GM23338 (cell line): ENCODE measurements around the gene ZNF592. TPM values are rescaled to one million over a fixed set of nuclear protein-coding genes. Genes with fewer than 3 reads are reported as not detected.

Experiments
- ATAC-seq: fragments of 200-7000 bp; cut with Tn5 transposase; 3 replicates; pipeline ENCODE4 v1.9.1; 2020
- DNase-seq: peaks from one replicate; pipeline ENCODE4 v3.0.0-alpha.2; 2015; ENCODE audit warnings: low spot score
- H2AFZ ChIP-seq: fragments of 200-600 bp; sonication (generic); 2 replicates; pipeline ENCODE4 v1.8.0; 2016; ENCODE audit warnings: antibody characterized with exemption, mild to moderate bottlenecking, moderate library complexity
- H3F3A ChIP-seq: fragments of 200-600 bp; sonication (generic); replicated peaks from 2 replicates; pipeline ENCODE4 v1.8.0; 2017; ENCODE audit warnings: antibody characterized with exemption, mixed run types, low read depth
- H3K27ac ChIP-seq: fragments of 200-600 bp; sonication (generic); 2 replicates; pipeline ENCODE4 v1.6.1; 2016; ENCODE audit warnings: low read depth
- H3K27me3 ChIP-seq: fragments of 200-600 bp; sonication (generic); 2 replicates; pipeline ENCODE4 v1.8.0; 2016; ENCODE audit warnings: mild to moderate bottlenecking, mixed run types, moderate library complexity; ENCODE audit not compliant: insufficient read depth
- H3K36me3 ChIP-seq: fragments of 200-600 bp; sonication (generic); 2 replicates; pipeline ENCODE4 v1.8.0; 2016; ENCODE audit warnings: mild to moderate bottlenecking; ENCODE audit not compliant: insufficient read depth
- H3K4me1 ChIP-seq: fragments of 200-600 bp; sonication (generic); 2 replicates; pipeline ENCODE4 v1.8.0; 2016; ENCODE audit warnings: mild to moderate bottlenecking, moderate library complexity; ENCODE audit not compliant: insufficient read depth
- H3K4me2 ChIP-seq: fragments of 200-600 bp; sonication (generic); 2 replicates; pipeline ENCODE4 v1.7.1; 2017; ENCODE audit warnings: mixed run types
- H3K4me3 ChIP-seq: fragments of 200-600 bp; sonication (generic); 2 replicates; pipeline ENCODE4 v1.6.1; 2016; ENCODE audit warnings: mixed run types
- H3K79me2 ChIP-seq: fragments of 200-600 bp; sonication (generic); replicated peaks from 2 replicates; pipeline ENCODE4 v1.8.0; 2017; ENCODE audit warnings: mild to moderate bottlenecking; ENCODE audit not compliant: insufficient read depth
- H3K9me2 ChIP-seq: fragments of 200-600 bp; sonication (generic); 2 replicates; pipeline ENCODE4 v1.8.0; 2017; ENCODE audit not compliant: insufficient read depth
- H4K20me1 ChIP-seq: fragments of 200-600 bp; sonication (generic); replicated peaks from 2 replicates; pipeline ENCODE4 v1.8.0; 2017; ENCODE audit warnings: mild to moderate bottlenecking; ENCODE audit not compliant: insufficient read depth
- H3K27ac Mint-ChIP-seq: 2 replicates; pipeline ENCODE4 v1.8.0; 2020; ENCODE audit warnings: inconsistent platforms, mild to moderate bottlenecking, moderate library complexity, mixed read lengths
- H3K27me3 Mint-ChIP-seq: 3 replicates; pipeline ENCODE4 v1.8.0; 2022; ENCODE audit warnings: low read depth, mild to moderate bottlenecking, moderate library complexity, mixed read lengths, inconsistent platforms; ENCODE audit not compliant: insufficient read depth, poor library complexity
- H3K36me3 Mint-ChIP-seq: 3 replicates; pipeline ENCODE4 v1.8.0; 2021; ENCODE audit warnings: low read depth, mild to moderate bottlenecking, inconsistent platforms, moderate library complexity, mixed read lengths
- H3K4me1 Mint-ChIP-seq: 3 replicates; pipeline ENCODE4 v1.8.0; 2020; ENCODE audit warnings: mild to moderate bottlenecking, inconsistent platforms, mixed read lengths
- H3K4me3 Mint-ChIP-seq: 3 replicates; pipeline ENCODE4 v1.8.0; 2021; ENCODE audit warnings: moderate library complexity, mild to moderate bottlenecking, inconsistent platforms, mixed read lengths
- H3K9me3 Mint-ChIP-seq: 3 replicates; pipeline ENCODE4 v1.8.0; 2020; ENCODE audit warnings: moderate library complexity, mild to moderate bottlenecking, inconsistent platforms, mixed read lengths
- CREB1 ChIP-seq: fragments of 250-450 bp; sonication (Bioruptor Pico); IDR thresholded peaks from 2 replicates; pipeline ENCODE4 v1.5.0; 2020; ENCODE audit warnings: low read depth, mild to moderate bottlenecking, moderate library complexity
- EZH2 ChIP-seq: fragments of 200-600 bp; sonication (generic); IDR thresholded peaks from one replicate; pipeline ENCODE4 v1.8.0; 2017; ENCODE audit warnings: antibody characterized with exemption, mild to moderate bottlenecking, low read depth; ENCODE audit not compliant: unreplicated experiment
- EZH2phosphoT487 ChIP-seq: fragments of 200-600 bp; sonication (generic); IDR thresholded peaks from one replicate; pipeline ENCODE4 v1.8.1; 2018; ENCODE audit warnings: antibody characterized with exemption; ENCODE audit not compliant: unreplicated experiment
- JUNB ChIP-seq: IDR thresholded peaks from one replicate; pipeline ENCODE4 v1.6.1; 2016; ENCODE audit warnings: antibody characterized with exemption; ENCODE audit not compliant: unreplicated experiment
- POLR2AphosphoS5 ChIP-seq: IDR thresholded peaks from 2 replicates; pipeline ENCODE4 v1.6.1; 2016; ENCODE audit warnings: antibody characterized with exemption, low read depth
- STAT1 ChIP-seq: IDR thresholded peaks from one replicate; pipeline ENCODE4 v1.6.1; 2016; ENCODE audit warnings: antibody characterized with exemption; ENCODE audit not compliant: unreplicated experiment
- ZNF114 ChIP-seq: fragments of 250-450 bp; sonication (Bioruptor Pico); IDR thresholded peaks from 2 replicates; pipeline ENCODE4 v1.5.0; 2020; ENCODE audit warnings: mild to moderate bottlenecking, moderate library complexity
- ZNF331 ChIP-seq: fragments of 250-450 bp; sonication (Bioruptor Pico); IDR thresholded peaks from 2 replicates; pipeline ENCODE4 v1.5.0; 2020; ENCODE audit warnings: low read depth, mild to moderate bottlenecking, moderate library complexity
- polyA plus RNA-seq: library from polyadenylated mRNA; unstranded; fragments of >200 nt; fragmentation: Nextera tagmentation; extraction: Ambion mirVana; gene quantifications from 2 replicates; pipeline ENCODE4 v1.2.1, GENCODE V29; 2016
- total RNA-seq: library from RNA; depleted of rRNA; stranded (reverse); fragments of >200 nt; shearing (Covaris generic); gene quantifications from 2 replicates; pipeline ENCODE4 v1.2.3, GENCODE V29; 2014
- TF ChIP-seq, protein P1 (sequence below): IDR thresholded peaks from 2 replicates; pipeline ENCODE4 v1.6.1; 2016; ENCODE audit warnings: antibody characterized with exemption
- TF ChIP-seq, protein P2 (sequence below): IDR thresholded peaks from one replicate; pipeline ENCODE4 v1.6.1; 2018; ENCODE audit warnings: antibody characterized with exemption; ENCODE audit not compliant: unreplicated experiment

The ZNF592 gene
- total and polyA plus RNA-seq, 2 experiments from 2014 or later = 4.4 to 21.4 TPM

DNA sequence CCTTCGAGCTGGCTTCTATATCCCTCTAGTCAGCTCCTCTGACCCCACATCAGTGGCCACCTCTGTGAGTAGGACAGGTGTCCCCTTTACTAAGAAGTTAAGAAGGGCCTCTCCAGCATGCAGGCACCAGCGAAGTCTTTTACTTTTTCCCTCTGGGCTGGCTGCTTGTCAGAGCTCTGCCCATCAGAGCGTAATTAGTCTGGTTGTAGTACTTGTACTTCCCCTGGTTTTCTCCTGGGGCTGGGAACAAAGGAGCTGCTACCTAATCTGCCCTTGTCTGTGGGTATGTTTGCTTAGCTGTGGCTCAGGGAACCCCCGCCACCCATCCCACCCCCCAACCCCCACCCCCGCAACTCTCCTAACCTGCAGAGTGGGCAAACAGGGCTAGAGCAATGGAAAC lies 41.4 kb downstream of the ZNF592 start:
- Histone ChIP-seq H3K4me2 (no peak overlapping the region), H4K20me1 (peaks cover 27% of the 10 kb centered on the region), H3K9me2 (no peaks in the 10 kb centered on the region), H3K79me2 (peaks cover 42% of the 10 kb centered on the region), H3K4me3 (no peak overlapping the region), H3F3A (no peaks in the 10 kb centered on the region), H3K4me1 (no peaks in the 10 kb centered on the region), H3K36me3 (peaks cover 10% of the 10 kb centered on the region; the same call in 1 of the 2 replicates), H3K27me3 (no peaks in the 10 kb centered on the region), H3K27ac (no peak overlapping the region), H2AFZ (no peak overlapping the region)
- H3K9me3 Mint-ChIP-seq = no peaks in the 10 kb centered on the region
- H3K27me3 Mint-ChIP-seq = no peaks in the 10 kb centered on the region
- H3K36me3 Mint-ChIP-seq = peaks cover 20% of the 10 kb centered on the region
- peaks cover 9% of the 10 kb centered on the region for H3K4me1 Mint-ChIP-seq
- no peak overlapping the region for H3K4me3 Mint-ChIP-seq
- ATAC-seq = peak; percentile 71
- no peak for DNase-seq
- no peak for TF ChIP-seq EZH2phosphoT487
- H3K27ac Mint-ChIP-seq = no peak overlapping the region

DNA sequence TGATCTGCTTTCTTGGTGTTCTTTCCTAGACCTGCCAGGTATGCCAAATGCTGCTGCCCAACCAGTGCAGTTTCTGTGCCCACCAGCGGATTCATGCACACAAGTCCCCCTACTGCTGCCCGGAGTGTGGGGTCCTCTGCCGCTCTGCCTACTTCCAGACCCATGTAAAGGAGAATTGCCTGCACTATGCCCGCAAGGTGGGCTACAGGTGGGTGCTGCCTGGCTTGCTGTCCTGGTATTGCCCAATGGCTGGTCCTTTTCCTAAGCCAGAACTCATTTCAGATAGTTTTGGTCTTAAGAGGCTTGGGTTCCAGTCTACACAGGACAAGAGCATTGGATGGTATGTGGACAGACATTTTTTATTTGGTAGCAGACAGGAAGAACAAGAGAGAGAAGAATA lies 42.3 kb downstream of the ZNF592 start:
- H4K20me1 ChIP-seq = peaks cover 23% of the 10 kb centered on the region; the same call in 1 of the 2 replicates
- no peaks in the 10 kb centered on the region for H3K9me2 ChIP-seq
- peaks cover 15% of the 10 kb centered on the region for H3K36me3 Mint-ChIP-seq
- no peak overlapping the region for H3K27ac ChIP-seq
- H3K4me3 Mint-ChIP-seq = no peak overlapping the region
- no peaks in the 10 kb centered on the region; the same call in 1 of the 2 replicates for H3F3A ChIP-seq
- H2AFZ ChIP-seq = no peak overlapping the region
- H3K27ac Mint-ChIP-seq = no peak overlapping the region
- no peaks in the 10 kb centered on the region for H3K27me3 ChIP-seq
- no peak overlapping the region for H3K4me3 ChIP-seq
- TF ChIP-seq ZNF331 (CRISPR knock-in tag) = no peak
- no peak for TF ChIP-seq ZNF114 (CRISPR knock-in tag)
- TF ChIP-seq JUNB = no peak
- TF ChIP-seq CREB1 (CRISPR knock-in tag) = no peak
- TF ChIP-seq POLR2AphosphoS5 = no peak
- TF ChIP-seq, protein P1, sequence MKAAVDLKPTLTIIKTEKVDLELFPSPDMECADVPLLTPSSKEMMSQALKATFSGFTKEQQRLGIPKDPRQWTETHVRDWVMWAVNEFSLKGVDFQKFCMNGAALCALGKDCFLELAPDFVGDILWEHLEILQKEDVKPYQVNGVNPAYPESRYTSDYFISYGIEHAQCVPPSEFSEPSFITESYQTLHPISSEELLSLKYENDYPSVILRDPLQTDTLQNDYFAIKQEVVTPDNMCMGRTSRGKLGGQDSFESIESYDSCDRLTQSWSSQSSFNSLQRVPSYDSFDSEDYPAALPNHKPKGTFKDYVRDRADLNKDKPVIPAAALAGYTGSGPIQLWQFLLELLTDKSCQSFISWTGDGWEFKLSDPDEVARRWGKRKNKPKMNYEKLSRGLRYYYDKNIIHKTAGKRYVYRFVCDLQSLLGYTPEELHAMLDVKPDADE = no peak
- ATAC-seq = no peak
- H3K4me2 ChIP-seq = no peak overlapping the region
- H3K4me1 Mint-ChIP-seq = peaks cover 9% of the 10 kb centered on the region
- no peak for DNase-seq
- peaks cover 10% of the 10 kb centered on the region; the same call in 1 of the 2 replicates for H3K36me3 ChIP-seq
- peaks cover 37% of the 10 kb centered on the region for H3K79me2 ChIP-seq
- no peaks in the 10 kb centered on the region for H3K9me3 Mint-ChIP-seq
- no peaks in the 10 kb centered on the region for H3K4me1 ChIP-seq
- no peaks in the 10 kb centered on the region for H3K27me3 Mint-ChIP-seq

GRCh38 chr15:84791763-84792162 lies 43.4 kb downstream of the ZNF592 start:
- peaks cover 15% of the 10 kb centered on the region for H3K36me3 Mint-ChIP-seq
- H3K4me3 Mint-ChIP-seq = no peak overlapping the region
- H3K27me3 ChIP-seq = no peaks in the 10 kb centered on the region
- H3K9me3 Mint-ChIP-seq = no peaks in the 10 kb centered on the region
- H3K4me3 ChIP-seq = no peak overlapping the region
- H3K79me2 ChIP-seq = peaks cover 27% of the 10 kb centered on the region
- no peak overlapping the region for H3K4me2 ChIP-seq
- H3K27me3 Mint-ChIP-seq = no peaks in the 10 kb centered on the region
- H3K27ac ChIP-seq = no peak overlapping the region
- no peak overlapping the region for H3K27ac Mint-ChIP-seq
- no peak overlapping the region for H2AFZ ChIP-seq
- ATAC-seq (no peak), DNase-seq (no peak)
- no peaks in the 10 kb centered on the region for H3K4me1 ChIP-seq
- H3K4me1 Mint-ChIP-seq = peaks cover 5% of the 10 kb centered on the region; the same call in 2 of the 3 replicates
- H4K20me1 ChIP-seq = peaks cover 21% of the 10 kb centered on the region; the same call in 1 of the 2 replicates
- H3F3A ChIP-seq = no peaks in the 10 kb centered on the region; the same call in 1 of the 2 replicates
- no peaks in the 10 kb centered on the region for H3K9me2 ChIP-seq
- H3K36me3 ChIP-seq = peaks cover 10% of the 10 kb centered on the region; the same call in 1 of the 2 replicates
- TF ChIP-seq, protein P2, sequence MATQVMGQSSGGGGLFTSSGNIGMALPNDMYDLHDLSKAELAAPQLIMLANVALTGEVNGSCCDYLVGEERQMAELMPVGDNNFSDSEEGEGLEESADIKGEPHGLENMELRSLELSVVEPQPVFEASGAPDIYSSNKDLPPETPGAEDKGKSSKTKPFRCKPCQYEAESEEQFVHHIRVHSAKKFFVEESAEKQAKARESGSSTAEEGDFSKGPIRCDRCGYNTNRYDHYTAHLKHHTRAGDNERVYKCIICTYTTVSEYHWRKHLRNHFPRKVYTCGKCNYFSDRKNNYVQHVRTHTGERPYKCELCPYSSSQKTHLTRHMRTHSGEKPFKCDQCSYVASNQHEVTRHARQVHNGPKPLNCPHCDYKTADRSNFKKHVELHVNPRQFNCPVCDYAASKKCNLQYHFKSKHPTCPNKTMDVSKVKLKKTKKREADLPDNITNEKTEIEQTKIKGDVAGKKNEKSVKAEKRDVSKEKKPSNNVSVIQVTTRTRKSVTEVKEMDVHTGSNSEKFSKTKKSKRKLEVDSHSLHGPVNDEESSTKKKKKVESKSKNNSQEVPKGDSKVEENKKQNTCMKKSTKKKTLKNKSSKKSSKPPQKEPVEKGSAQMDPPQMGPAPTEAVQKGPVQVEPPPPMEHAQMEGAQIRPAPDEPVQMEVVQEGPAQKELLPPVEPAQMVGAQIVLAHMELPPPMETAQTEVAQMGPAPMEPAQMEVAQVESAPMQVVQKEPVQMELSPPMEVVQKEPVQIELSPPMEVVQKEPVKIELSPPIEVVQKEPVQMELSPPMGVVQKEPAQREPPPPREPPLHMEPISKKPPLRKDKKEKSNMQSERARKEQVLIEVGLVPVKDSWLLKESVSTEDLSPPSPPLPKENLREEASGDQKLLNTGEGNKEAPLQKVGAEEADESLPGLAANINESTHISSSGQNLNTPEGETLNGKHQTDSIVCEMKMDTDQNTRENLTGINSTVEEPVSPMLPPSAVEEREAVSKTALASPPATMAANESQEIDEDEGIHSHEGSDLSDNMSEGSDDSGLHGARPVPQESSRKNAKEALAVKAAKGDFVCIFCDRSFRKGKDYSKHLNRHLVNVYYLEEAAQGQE = no peak
- no peak for TF ChIP-seq EZH2phosphoT487
- no peak for TF ChIP-seq POLR2AphosphoS5
- no peak for TF ChIP-seq ZNF114 (CRISPR knock-in tag)
- no peak for TF ChIP-seq STAT1
- TF ChIP-seq EZH2 = no peak
